ENCODE data around the gene TRAF5. TPM values are rescaled to one million over a fixed set of nuclear protein-coding genes. Genes with fewer than 3 reads are reported as not detected.
A peak's percentile ranks its signal among the peaks of the same experiment; 100 is the strongest.

The TRAF5 gene
- total and polyA plus RNA-seq, 2 donors (not counting 3 experiments of a cell fraction or from before 2014, with no cell fraction given), result 8.5 to 17.6 TPM

- FAIRE-seq, result no peak
- no peaks in the 10 kb centered on the region for H3K9me3 ChIP-seq (replicated peaks; ENCODE audit: control insufficient read depth, insufficient read depth, low read length)
- intact Hi-C loops (cut with micrococcal nuclease), result no loop called here
- ChIA-PET POLR2A (no interaction called here), CTCF (interaction anchor here (1.0 to 2.4 kb wide), 3 partner anchors 9 to 14 kb away, joined by 3 to 8 read pairs (median 3); no protein-coding TSS in a partner anchor)
- no peak overlapping the region for H3K9ac ChIP-seq (replicated peaks; ENCODE audit: extremely low read depth, insufficient read depth, low read length)
- H3K4me3 ChIP-seq (replicated peaks in 1 of 3; ENCODE audit: insufficient read depth in 1 of 3, low read depth in 1 of 3, low read length in 3 of 3), result no peak overlapping the region
- peak overlapping the region; percentile 42 for H3K4me2 ChIP-seq (ENCODE audit: insufficient read depth, low read length)
- dilution Hi-C loops (cut with MboI; ENCODE audit: extremely low pct_ligation_motif_present, low sequenced_read_pairs), result no loop called here
- no peaks in the 10 kb centered on the region for H4K20me1 ChIP-seq (replicated peaks; ENCODE audit: control insufficient read depth, extremely low read depth, insufficient read depth, low read length)
- no peak overlapping the region for H3K27ac ChIP-seq (ENCODE audit: insufficient read depth, low read depth, low read length)
- BruUV-seq (replicated peaks), result no TSS peak
- H3K36me3 ChIP-seq (ENCODE audit: control insufficient read depth in 2 of 2, extremely low read depth in 1 of 2, insufficient read depth in 2 of 2, low read length in 2 of 2), result peaks cover 8 to 14% of the 10 kb centered on the region in 2 experiments
- H3K27me3 ChIP-seq (ENCODE audit: control insufficient read depth in 2 of 2, insufficient read depth in 2 of 2, low read length in 2 of 2), result no peaks in the 10 kb centered on the region
- no peak for TF ChIP-seq GATA2 (IDR thresholded peaks at IDR 0.05; ENCODE audit: insufficient read depth, insufficient read length, low read depth, low read length)
- TF ChIP-seq POLR2AphosphoS5 (IDR thresholded peaks at IDR 0.05; ENCODE audit: insufficient read depth, low read depth, low read length), result no peak
- no peak for TF ChIP-seq CTCF (IDR thresholded peaks at IDR 0.05; ENCODE audit: extremely low read depth in 1 of 2, insufficient read depth in 1 of 2, low read depth in 1 of 2, low read length in 2 of 2)
- no peak for TF ChIP-seq MYC (IDR thresholded peaks at IDR 0.05; ENCODE audit: low read depth, low read length)
- TF ChIP-seq EZH2 (IDR thresholded peaks at IDR 0.05; ENCODE audit: borderline replicate concordance, low read depth, low read length, severe bottlenecking), result no peak
- TF ChIP-seq FOS (IDR thresholded peaks at IDR 0.05; ENCODE audit: borderline replicate concordance, insufficient read depth, low read length), result no peak
- TF ChIP-seq JUN (IDR thresholded peaks at IDR 0.05; ENCODE audit: borderline replicate concordance, insufficient read depth, insufficient read length, low read depth), result no peak
- TF ChIP-seq, protein P1, sequence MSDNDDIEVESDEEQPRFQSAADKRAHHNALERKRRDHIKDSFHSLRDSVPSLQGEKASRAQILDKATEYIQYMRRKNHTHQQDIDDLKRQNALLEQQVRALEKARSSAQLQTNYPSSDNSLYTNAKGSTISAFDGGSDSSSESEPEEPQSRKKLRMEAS (IDR thresholded peaks at IDR 0.05; ENCODE audit: insufficient read depth, insufficient read length), result no peak
- no peak for TF ChIP-seq POLR2A (IDR thresholded peaks at IDR 0.05; ENCODE audit: low read depth, low read length)
- peak; percentile 15 for DNase-seq (ENCODE audit: low read depth, low spot score)
- peaks cover 12% of the 10 kb centered on the region for H3K4me1 ChIP-seq (ENCODE audit: control insufficient read depth, extremely low read depth, insufficient read depth, low read length)
- H2AFZ ChIP-seq (ENCODE audit: low read depth, low read length), result no peak overlapping the region
- no peaks in the 10 kb centered on the region for H3K79me2 ChIP-seq (ENCODE audit: control insufficient read depth, insufficient read depth, low read length)
- peaks cover 6% of the 10 kb centered on the region for H3K9me1 ChIP-seq (replicated peaks; ENCODE audit: control insufficient read depth, extremely low read depth, insufficient read depth, low read length)
Observed at GRCh38 chr1:211309617-211310016, 17.0 kb upstream of the TRAF5 start.

All from endothelial cell of umbilical vein (primary cell).